ENCODE measurements around the gene PRXL2C. TPM values are rescaled to one million over a fixed set of nuclear protein-coding genes. Genes with fewer than 3 reads are reported as not detected.
A peak's percentile ranks its signal among the peaks of the same experiment; 100 is the strongest.

The PRXL2C gene
- total RNA-seq, 1 donor from 2014 or later: 9.5 TPM

DNA sequence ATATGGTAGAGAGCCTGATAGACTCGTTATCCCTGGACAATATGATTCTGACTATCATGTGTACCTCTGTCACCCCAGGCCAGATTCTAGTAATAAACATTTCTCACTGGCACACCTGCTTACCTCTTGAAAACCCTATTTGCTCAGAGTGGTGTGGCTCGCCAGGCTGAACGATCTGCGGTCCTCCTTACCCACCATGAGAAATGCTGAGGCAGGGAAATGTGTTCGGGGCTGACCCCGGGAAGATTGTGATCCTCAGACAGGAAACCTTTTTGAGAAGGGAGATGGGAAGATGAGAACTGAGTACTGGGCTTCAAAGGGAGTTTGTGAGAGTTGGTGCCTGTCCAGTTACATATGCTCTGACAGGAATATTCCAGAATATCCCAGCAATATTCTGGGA lies 10.7 kb upstream of the PRXL2C start:
- no peak for FAIRE-seq
- no peaks in the 10 kb centered on the region for H3K27me3 ChIP-seq (ENCODE audit: control insufficient read depth, insufficient read depth, low read length)
- H3K4me3 ChIP-seq (ENCODE audit: low read depth, low read length): no peak overlapping the region
- no peak for DNase-seq (ENCODE audit: low read depth)
- TF ChIP-seq, protein P1, sequence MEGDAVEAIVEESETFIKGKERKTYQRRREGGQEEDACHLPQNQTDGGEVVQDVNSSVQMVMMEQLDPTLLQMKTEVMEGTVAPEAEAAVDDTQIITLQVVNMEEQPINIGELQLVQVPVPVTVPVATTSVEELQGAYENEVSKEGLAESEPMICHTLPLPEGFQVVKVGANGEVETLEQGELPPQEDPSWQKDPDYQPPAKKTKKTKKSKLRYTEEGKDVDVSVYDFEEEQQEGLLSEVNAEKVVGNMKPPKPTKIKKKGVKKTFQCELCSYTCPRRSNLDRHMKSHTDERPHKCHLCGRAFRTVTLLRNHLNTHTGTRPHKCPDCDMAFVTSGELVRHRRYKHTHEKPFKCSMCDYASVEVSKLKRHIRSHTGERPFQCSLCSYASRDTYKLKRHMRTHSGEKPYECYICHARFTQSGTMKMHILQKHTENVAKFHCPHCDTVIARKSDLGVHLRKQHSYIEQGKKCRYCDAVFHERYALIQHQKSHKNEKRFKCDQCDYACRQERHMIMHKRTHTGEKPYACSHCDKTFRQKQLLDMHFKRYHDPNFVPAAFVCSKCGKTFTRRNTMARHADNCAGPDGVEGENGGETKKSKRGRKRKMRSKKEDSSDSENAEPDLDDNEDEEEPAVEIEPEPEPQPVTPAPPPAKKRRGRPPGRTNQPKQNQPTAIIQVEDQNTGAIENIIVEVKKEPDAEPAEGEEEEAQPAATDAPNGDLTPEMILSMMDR (IDR thresholded peaks at IDR 0.05; ENCODE audit: insufficient read depth, low read length, severe bottlenecking): no peak
- H3K36me3 ChIP-seq (ENCODE audit: control insufficient read depth, insufficient read depth, low read length): no peaks in the 10 kb centered on the region

DNA sequence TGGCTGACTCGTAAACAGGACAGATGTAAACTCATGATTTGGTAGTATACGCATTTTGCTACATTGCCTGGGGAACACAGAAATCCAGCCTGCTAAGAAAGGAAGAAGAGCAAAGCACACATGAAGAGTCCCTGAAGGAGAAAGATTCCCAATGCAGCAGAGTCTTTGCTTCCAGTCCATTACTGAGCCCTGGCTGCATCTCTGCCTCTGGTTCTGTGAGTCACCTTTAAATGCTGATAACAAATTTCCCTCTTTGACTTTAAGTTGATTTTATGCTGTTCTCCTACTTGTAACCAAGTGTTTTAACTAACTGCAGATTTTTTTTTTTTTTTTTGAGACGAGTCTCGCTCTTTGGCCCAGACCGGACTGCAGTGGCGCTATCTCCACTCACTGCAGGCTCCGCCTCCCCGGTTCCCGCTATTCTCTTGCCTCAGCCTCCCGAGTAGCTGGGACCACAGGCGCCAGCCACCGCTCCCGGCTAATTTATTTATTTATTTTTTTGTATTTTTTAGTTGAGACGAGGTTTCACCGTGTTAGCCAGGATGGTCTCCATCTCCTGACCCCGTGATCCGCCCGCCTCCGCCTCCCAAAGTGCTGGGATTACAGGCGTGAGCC lies 8.5 kb upstream of the PRXL2C start:
- Histone ChIP-seq H3K4me3 (ENCODE audit: low read depth, low read length) (no peak overlapping the region), H3K27me3 (ENCODE audit: control insufficient read depth, insufficient read depth, low read length) (no peaks in the 10 kb centered on the region), H3K36me3 (ENCODE audit: control insufficient read depth, insufficient read depth, low read length) (no peaks in the 10 kb centered on the region)
- DNase-seq (ENCODE audit: low read depth): no peak
- no peak for FAIRE-seq
- TF ChIP-seq, protein P1 (IDR thresholded peaks at IDR 0.05; ENCODE audit: insufficient read depth, low read length, severe bottlenecking): no peak

DNA sequence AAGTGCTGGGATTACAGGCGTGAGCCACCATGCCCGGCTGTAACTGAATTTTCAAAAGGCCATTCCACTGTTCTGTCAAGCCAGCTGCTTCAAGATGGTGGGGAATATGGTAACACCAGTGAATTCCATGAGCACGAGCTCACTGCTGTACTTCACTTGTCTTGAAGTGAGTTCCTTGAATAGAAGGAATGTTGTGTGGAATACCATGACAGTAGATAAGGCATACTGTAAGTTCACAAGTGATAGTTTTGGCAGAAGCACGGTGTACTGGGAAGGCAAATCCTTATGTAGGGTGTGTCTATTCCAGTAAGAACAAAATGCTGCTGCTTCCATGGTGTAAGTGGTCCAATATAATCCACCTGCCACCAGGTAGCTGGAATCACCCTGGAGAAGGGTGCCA lies 6.6 kb upstream of the PRXL2C start:
- Histone ChIP-seq H3K36me3 (ENCODE audit: control insufficient read depth, insufficient read depth, low read length) (no peaks in the 10 kb centered on the region), H3K4me3 (ENCODE audit: low read depth, low read length) (no peak overlapping the region), H3K27me3 (ENCODE audit: control insufficient read depth, insufficient read depth, low read length) (no peaks in the 10 kb centered on the region)
- TF ChIP-seq, protein P1 (IDR thresholded peaks at IDR 0.05; ENCODE audit: insufficient read depth, low read length, severe bottlenecking): no peak
- no peak for DNase-seq (ENCODE audit: low read depth)
- FAIRE-seq: no peak

DNA sequence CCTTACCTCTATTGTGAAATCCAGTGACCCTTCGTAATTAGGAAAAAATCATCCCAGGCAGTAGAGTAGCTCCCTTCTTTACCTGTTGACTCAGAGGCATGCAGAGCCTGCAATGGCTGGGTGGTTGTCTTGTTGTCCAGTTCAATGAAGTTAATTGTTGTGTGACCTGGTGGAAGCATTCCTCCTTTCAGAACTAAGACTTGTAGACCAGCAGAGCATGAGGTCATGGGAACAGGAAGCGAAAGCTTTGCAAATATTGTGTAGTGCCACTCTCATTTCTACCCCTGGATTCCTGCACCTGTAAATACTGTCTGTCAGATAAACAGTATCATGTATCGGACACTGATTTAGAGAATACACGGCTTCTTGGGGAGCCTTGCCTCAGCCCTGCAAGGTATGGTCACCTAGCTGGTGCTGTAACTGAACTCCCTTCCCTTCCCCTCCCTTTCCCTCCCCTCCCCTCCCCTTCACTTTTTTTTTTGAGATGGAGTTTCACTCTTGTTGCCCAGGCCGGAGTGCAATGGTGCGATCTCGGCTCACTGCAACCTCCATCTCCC lies 5.7 kb upstream of the PRXL2C start:
- no peak for FAIRE-seq
- DNase-seq (ENCODE audit: low read depth): no peak
- no peaks in the 10 kb centered on the region for H3K27me3 ChIP-seq (ENCODE audit: control insufficient read depth, insufficient read depth, low read length)
- H3K36me3 ChIP-seq (ENCODE audit: control insufficient read depth, insufficient read depth, low read length): no peaks in the 10 kb centered on the region
- TF ChIP-seq, protein P1 (IDR thresholded peaks at IDR 0.05; ENCODE audit: insufficient read depth, low read length, severe bottlenecking): no peak
- no peak overlapping the region for H3K4me3 ChIP-seq (ENCODE audit: low read depth, low read length)

DNA sequence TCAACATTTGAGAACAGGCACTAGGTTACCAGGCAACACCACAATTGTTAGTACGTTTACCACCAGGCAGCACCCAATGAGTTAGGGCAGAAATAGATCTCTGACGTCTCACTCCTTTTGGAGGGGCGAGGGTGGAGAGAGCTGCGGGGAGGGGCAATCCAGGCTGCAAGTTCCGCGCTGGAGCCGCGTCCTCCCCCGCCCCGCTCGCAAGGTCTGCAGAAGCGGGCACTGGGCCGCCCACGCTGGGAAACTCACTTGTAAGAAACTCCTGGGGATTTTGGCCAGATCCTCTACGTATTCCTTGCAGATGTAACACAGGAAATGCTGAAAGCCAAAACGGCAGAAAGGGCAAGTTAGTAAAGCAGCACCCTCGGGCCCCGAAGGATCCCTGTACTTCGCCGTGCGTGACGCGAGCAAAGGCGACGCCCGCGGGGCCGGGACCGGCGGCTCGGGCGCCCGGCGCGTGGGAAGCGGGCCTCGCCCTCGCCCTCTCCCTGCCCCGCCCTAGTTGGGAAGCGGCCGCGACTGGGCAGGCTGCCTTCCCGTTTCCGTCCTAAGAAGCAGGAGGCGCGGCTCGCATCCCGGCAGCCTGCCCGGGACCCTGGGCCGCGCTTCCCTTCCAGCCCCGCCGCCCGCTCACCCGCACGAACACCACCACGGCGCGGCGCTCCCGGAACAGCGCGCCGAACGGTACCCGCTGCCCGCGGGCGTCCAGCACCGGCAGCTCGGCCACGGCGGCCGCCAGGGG lies 493 bp downstream of the PRXL2C start:
- peak overlapping the region; percentile 60 for H3K4me3 ChIP-seq (ENCODE audit: low read depth, low read length)
- peaks cover 3% of the 10 kb centered on the region for H3K36me3 ChIP-seq (ENCODE audit: control insufficient read depth, insufficient read depth, low read length)
- TF ChIP-seq, protein P1 (IDR thresholded peaks at IDR 0.05; ENCODE audit: insufficient read depth, low read length, severe bottlenecking): no peak
- FAIRE-seq: no peak
- no peaks in the 10 kb centered on the region for H3K27me3 ChIP-seq (ENCODE audit: control insufficient read depth, insufficient read depth, low read length)
- DNase-seq (ENCODE audit: low read depth): peak; percentile 72

Measured in bronchial epithelial cell (primary cell).